ENCODE data around the gene PTMS. TPM values are rescaled to one million over a fixed set of nuclear protein-coding genes. Genes with fewer than 3 reads are reported as not detected.

PTMS gene
- total RNA-seq, 1 donor from 2014 or later = 266 TPM

- no peak overlapping the region for H3K4me3 ChIP-seq (ENCODE audit: low read depth, low read length)
- DNase-seq (ENCODE audit: low read depth) = no peak
- TF ChIP-seq, protein P1, sequence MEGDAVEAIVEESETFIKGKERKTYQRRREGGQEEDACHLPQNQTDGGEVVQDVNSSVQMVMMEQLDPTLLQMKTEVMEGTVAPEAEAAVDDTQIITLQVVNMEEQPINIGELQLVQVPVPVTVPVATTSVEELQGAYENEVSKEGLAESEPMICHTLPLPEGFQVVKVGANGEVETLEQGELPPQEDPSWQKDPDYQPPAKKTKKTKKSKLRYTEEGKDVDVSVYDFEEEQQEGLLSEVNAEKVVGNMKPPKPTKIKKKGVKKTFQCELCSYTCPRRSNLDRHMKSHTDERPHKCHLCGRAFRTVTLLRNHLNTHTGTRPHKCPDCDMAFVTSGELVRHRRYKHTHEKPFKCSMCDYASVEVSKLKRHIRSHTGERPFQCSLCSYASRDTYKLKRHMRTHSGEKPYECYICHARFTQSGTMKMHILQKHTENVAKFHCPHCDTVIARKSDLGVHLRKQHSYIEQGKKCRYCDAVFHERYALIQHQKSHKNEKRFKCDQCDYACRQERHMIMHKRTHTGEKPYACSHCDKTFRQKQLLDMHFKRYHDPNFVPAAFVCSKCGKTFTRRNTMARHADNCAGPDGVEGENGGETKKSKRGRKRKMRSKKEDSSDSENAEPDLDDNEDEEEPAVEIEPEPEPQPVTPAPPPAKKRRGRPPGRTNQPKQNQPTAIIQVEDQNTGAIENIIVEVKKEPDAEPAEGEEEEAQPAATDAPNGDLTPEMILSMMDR (conservative IDR thresholded peaks at IDR 0.05; ENCODE audit: low read depth, low read length) = no peak
Measured at GRCh38 chr12:6763380-6763779, 2.8 kb upstream of the PTMS start.

- DNase-seq (ENCODE audit: low read depth) = peak; percentile 86
- H3K4me3 ChIP-seq (ENCODE audit: low read depth, low read length) = peak overlapping the region; percentile 45
- TF ChIP-seq, protein P1 (conservative IDR thresholded peaks at IDR 0.05; ENCODE audit: low read depth, low read length) = no peak
Measured at GRCh38 chr12:6764011-6764828, 1.9 kb upstream of the PTMS start.

GRCh38 chr12:6765048-6765633, 1.0 kb upstream of the PTMS start:
- DNase-seq (ENCODE audit: low read depth) = no peak
- TF ChIP-seq, protein P1 (conservative IDR thresholded peaks at IDR 0.05; ENCODE audit: low read depth, low read length) = no peak

GRCh38 chr12:6766651-6767349, 637 bp downstream of the PTMS start:
- TF ChIP-seq, protein P1 (conservative IDR thresholded peaks at IDR 0.05; ENCODE audit: low read depth, low read length) = peak; percentile 55
- peak overlapping the region; percentile 92 for H3K4me3 ChIP-seq (ENCODE audit: low read depth, low read length)
- DNase-seq (ENCODE audit: low read depth) = no peak

More at GRCh38 chr12:6765048-6765633, 1.0 kb upstream of the PTMS start:
- peak overlapping the region; percentile 92 for H3K4me3 ChIP-seq (ENCODE audit: low read depth, low read length)

GRCh38 chr12:6767353-6768319, 1.5 kb downstream of the PTMS start:
- peak overlapping the region; percentile 92 for H3K4me3 ChIP-seq (ENCODE audit: low read depth, low read length)
- TF ChIP-seq, protein P1 (conservative IDR thresholded peaks at IDR 0.05; ENCODE audit: low read depth, low read length) = no peak
- DNase-seq (ENCODE audit: low read depth) = no peak

DNA sequence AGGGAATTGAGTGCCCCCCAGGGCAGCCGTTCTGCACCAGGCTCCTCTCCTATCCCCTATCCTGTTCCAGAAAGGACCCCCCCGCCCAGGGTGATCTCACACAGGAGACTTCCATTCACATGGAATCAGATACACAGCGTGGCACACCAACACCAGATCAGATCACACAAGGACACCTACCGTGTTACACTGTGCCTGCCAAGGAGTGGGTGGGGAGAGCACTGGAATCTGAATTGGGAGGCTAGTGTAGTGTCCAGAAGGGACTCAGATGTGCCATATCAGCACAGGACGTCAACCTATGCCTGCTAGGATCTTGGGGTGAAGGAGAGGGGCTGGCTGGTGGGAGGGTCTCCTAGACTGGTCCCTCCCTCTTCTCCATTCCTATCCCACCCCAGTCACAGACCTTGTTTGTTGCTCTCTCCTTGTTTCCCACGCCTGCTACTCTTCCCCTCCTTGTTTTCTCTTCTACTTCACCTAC, 2.3 kb downstream of the PTMS start:
- H3K4me3 ChIP-seq (ENCODE audit: low read depth, low read length) = peak overlapping the region; percentile 92
- TF ChIP-seq, protein P1 (conservative IDR thresholded peaks at IDR 0.05; ENCODE audit: low read depth, low read length) = no peak
- DNase-seq (ENCODE audit: low read depth) = no peak
